Cortex of kidney (tissue), 1 donor: ENCODE measurements around the gene PCLO.
"Not testable (repeated sequence)": the region's sequence is repeated elsewhere in the genome, so short reads cannot be mapped to it uniquely, and the experiment has no call there.

Experiments
- DNase-seq: peaks from one replicate; lab custom pipeline; 2025; lab: John Stamatoyannopoulos, UW

PCLO gene

DNA sequence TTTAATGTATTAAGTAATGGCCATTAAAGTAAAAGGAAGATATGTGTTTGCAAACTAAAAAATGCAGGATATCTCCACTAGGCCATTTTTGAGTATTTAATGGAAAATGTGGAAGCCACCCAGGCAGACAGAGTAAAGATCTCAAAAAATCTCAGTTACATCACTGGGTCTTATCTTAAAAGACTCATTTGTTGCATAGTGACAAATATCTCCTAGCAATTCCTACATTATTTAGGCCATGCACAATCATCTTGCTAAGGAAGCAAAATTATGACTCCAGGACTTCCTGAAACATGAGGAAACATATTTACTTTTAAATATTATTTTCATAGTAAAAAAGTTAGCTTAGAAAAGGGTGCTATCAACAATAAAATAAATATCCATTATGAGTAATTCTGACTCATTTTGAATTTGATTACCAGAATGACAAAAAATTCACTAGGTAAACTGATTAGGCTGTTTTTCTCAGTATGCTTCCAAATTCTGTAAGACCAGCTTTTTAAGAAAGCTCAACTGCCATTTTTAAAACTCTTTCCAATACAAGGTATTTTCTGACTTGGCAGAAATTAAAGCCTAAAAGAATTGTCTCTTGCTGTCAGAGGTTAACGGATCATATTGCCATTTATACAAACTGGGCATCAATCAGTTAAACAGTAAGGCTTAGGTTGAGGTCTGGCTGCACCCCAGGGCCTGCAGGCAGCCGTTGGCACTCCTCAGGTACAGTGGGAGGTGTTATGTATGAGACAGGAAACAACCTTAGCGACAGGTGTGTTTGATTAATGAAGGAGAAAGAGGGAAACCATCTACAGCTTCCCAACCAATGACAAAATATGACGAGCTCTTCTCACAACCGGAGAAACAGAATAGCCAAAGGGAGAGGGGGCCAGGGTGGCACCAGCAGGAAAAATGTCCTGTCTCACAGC is 31.8 kb downstream of the PCLO start:
- DNase-seq, result no peak

DNA sequence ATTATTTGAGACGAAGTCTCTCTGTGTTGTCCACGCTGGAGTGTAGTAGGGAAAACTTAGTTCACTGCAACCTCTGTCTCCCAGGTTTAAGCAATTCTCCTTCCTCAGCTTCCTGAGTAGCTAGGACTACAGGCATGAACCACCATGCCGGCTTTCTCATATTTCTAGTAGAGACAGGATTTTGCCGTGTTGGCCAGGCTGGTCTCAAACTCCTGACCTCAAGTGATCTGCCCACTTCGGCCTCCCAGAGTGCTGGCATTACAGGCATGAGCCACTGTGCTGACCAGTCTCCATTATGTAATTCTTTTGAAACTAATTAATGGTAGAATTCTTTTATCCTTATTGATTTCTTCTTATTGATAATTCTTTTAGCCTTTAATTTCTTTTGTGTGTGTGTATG is 32.5 kb downstream of the PCLO start:
- DNase-seq, result no peak

- no peak for DNase-seq
These were observed 43.2 kb downstream of the PCLO start for GRCh38 chr7:83119494-83119893.

- no peak for DNase-seq
These were observed 43.7 kb downstream of the PCLO start for GRCh38 chr7:83119026-83119382.

GRCh38 chr7:83118347-83119025 is 44.2 kb downstream of the PCLO start:
- no peak for DNase-seq

GRCh38 chr7:83117466-83117865 is 45.2 kb downstream of the PCLO start:
- no peak for DNase-seq

DNA sequence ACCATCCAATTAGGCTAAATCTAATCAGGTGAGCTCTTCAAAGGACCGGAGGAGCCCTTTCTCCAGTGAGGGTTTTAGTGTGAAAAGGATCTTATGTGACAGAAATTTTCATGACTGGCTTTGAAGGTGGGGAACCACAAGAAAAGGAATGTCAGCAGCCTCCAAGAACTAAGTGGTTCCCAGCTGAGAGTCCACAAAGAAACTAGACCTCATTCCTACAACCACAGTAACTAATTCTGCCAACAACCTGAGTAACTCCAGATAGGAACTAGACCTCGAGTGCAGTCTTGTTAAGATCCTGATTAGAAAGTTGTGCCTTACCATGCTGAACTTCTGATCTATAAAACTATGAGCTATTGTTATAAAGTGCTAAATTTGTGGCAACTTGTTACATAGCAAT is 51.3 kb downstream of the PCLO start:
- DNase-seq, result no peak

GRCh38 chr7:83109352-83109751 is 53.3 kb downstream of the PCLO start:
- no peak for DNase-seq

DNA sequence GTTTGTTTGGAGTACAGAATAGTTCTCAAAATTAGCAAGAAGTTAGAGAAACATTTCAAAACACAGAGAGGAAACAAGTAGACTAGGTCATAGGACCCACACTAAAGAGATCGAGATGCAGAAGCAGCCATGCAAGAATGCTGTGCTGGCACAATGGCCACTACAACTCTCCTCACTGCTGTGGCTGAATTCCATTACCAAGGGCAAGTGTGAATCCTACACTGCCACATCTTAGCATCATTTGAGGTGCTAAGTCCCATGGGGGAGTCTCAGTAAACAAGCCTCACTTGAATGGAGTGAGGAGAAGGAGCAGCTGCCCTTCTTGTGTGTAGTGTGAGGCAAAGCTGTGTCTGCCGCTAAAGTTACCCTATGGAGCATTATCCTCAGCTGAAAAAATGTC is 56.7 kb downstream of the PCLO start:
- DNase-seq, result no peak

- no peak for DNase-seq
These were observed 57.6 kb downstream of the PCLO start for GRCh38 chr7:83105063-83105462.

GRCh38 chr7:83101530-83101929 is 61.2 kb downstream of the PCLO start:
- DNase-seq, result no peak

GRCh38 chr7:83096065-83096580 is 66.6 kb downstream of the PCLO start:
- DNase-seq, result no peak

GRCh38 chr7:83085299-83085698 is 77.4 kb downstream of the PCLO start:
- no peak for DNase-seq

DNA sequence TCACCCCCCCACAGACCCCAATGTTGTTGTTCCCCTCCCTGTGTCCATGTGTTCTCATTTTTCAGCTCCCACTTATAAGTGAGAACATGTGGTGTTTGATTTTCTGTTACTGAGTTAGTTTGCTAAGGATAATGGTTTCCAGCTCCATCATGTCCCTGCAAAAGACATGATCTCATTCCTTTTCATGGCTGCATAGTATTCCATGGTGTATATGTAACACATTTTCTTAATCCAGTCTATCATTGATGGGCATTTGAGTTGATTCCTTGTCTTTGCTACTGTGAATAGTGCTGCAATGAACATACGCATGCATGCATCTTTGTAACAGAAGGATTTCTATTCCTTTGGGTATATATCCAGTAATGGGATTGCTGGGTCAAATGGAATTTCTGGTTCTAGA is 82.8 kb downstream of the PCLO start:
- not testable (repeated sequence) for DNase-seq

DNA sequence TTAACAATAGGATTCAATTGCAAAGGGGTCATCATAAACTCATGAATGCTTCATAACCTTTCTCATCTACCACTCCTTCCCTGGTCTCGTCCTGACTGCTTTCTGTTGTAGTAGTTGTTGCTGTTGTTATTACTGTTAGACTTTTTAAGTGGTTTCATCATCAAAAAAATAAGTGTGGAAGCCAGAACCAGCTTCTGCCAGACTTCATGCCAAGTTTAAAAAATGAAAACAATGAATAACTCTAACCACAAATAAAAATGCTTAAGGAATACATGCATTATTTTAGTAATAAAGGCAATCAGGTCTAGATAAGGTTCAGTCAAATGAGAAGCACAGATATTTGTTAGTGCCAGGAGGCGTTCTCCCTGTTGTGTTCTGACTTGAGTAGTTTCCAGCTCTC is 85.4 kb downstream of the PCLO start:
- no peak for DNase-seq

DNA sequence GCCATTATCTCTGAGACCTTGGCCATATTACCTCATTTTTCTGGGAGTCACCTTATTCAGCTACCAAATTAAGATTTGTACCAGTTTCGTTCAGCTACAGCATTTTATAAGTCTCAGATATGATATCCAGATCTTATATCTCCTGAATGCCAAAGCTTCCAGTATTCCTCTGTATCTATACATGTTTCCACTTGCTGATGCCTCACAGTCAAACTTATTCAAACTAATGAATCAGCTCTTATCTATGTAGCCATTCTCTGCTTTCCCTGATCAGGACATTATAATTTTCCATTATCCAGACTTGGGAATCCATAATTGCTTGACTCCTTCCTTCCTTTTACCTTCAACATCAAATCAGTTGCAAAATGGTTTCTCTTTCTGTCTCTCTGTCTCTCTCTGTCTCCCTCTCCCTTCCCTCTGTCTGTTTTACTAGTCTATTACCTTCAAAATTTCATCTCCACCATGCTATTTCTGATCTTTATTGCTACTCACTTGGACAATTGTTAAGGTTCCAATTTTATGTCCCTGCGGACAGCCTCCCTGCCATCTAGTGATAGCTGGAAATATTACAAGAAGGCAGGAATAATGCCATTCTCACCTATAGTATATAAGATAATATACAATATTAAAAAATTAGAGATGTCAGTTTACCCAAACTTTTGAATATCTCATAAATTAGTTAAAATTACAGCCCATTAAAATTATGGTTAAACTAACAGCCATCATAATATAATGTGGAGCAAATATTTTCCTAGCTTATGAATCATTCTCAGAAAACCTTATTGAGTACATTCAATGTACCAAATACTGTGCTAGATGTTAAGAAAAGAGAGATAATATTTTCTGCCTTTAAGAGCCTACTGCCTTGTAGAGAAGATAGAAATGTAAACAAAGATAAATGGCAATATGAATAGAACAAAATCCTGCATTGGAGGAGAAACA is 89.8 kb downstream of the PCLO start:
- DNase-seq, result no peak

DNA sequence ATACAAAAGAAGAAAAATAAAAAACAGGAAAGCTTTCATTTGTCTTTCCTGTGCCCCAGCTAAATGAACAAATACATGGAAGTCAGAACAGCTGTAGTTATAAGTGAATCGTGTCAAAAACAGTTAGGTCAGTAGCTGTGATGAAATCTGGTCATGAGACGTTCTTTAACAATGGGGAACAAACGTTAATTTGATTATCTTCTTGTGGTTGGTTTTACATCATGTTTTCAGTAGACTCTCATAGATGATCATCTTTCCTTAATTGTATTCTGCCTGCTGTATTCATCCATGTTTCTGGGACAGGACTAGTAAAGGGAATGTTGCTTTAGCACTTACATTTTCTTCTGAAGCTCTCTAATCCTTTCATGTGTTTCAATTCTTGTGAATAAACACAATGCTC is 97.0 kb downstream of the PCLO start:
- DNase-seq, result no peak

GRCh38 chr7:83060218-83060617 is 102.5 kb downstream of the PCLO start:
- DNase-seq, result no peak

DNA sequence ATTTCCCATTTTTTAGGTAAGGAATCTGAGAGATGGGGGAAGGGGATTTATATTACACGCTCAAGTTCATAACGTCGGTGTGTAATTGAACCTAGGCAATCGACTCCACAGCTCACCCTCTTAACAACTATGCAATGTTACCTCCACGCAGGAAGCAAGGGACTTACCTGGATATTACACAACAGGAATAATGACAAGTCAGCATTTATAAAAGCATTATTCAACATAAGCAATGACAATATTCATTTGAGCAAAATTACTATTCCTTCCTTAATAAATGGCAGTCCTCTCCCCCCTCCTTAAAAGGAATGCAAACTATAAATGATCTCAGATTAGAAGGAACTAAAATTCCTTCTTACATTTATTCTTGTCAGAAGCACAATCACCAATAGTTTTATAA is 104.0 kb downstream of the PCLO start:
- DNase-seq, result no peak

GRCh38 chr7:83055197-83055596 is 107.5 kb downstream of the PCLO start:
- DNase-seq, result no peak

GRCh38 chr7:83054472-83054871 is 108.2 kb downstream of the PCLO start:
- no peak for DNase-seq

- DNase-seq, result no peak
These were observed 108.7 kb downstream of the PCLO start for GRCh38 chr7:83053965-83054364.
